ENCODE results near the gene SLC22A23. TPM values are rescaled to one million over a fixed set of nuclear protein-coding genes. Genes with fewer than 3 reads are reported as not detected.

SLC22A23 gene
- total RNA-seq, 4 donors from 2014 or later: 6.2 to 10.8 (median 7.8) TPM

DNA sequence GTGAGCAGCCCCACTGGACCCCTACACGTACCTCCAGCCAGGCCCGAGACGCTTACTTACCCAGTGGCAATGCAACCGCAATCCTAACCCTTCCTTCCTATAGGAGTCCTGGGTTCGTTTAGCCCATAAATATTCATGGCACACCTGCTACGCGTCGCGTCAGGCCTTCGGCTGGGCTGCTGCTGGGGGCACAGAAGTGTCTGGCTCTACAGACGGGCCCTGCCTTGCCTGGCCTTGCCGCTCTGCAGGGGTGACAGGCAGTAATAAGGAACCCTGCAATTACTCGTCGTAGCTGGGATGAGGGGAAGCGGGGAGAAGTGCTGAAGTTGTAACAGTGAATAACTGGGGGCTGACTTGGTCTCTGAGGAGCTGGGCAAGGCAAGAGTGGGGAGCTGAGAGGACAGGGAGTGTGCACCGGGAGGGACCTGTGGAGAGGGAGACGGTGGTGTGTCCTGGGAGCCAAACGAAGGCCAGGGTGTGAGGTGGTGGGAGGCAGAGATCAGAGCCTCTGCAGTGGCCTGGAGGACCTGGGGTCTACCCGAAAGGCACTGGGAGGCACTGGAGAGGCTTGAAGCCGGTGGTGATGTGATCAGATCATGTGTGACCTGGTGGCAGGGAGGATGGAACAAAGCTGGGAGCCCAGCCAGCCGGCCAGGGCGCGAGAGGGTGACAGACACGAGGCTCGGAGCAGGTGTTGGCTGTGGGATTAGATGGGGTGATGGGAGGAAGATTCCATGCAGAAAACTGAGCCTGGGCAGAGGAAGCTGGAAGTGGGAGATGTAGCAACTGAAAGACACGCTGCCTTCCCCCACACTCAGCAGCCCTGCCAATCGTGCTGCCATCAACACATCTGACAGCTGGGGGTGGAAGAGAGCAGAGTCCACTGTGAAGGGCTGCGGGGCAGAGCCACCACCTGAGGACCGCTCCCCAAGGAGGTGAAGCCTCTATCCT, 161.7 kb downstream of the SLC22A23 start:
- no peak overlapping the region for H3K4me3 ChIP-seq
- no peak overlapping the region for H3K27ac ChIP-seq
- no peaks in the 10 kb centered on the region for H3K9me3 ChIP-seq
- no peak for TF ChIP-seq POLR2AphosphoS5 (IDR thresholded peaks at IDR 0.05)
- no peak for TF ChIP-seq EP300 (IDR thresholded peaks at IDR 0.05)
- TF ChIP-seq, protein P1, sequence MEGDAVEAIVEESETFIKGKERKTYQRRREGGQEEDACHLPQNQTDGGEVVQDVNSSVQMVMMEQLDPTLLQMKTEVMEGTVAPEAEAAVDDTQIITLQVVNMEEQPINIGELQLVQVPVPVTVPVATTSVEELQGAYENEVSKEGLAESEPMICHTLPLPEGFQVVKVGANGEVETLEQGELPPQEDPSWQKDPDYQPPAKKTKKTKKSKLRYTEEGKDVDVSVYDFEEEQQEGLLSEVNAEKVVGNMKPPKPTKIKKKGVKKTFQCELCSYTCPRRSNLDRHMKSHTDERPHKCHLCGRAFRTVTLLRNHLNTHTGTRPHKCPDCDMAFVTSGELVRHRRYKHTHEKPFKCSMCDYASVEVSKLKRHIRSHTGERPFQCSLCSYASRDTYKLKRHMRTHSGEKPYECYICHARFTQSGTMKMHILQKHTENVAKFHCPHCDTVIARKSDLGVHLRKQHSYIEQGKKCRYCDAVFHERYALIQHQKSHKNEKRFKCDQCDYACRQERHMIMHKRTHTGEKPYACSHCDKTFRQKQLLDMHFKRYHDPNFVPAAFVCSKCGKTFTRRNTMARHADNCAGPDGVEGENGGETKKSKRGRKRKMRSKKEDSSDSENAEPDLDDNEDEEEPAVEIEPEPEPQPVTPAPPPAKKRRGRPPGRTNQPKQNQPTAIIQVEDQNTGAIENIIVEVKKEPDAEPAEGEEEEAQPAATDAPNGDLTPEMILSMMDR (IDR thresholded peaks at IDR 0.05): no peak
- no peak for TF ChIP-seq POLR2A (IDR thresholded peaks at IDR 0.05)
- H3K36me3 ChIP-seq: peaks cover 0 to 36% of the 10 kb centered on the region in 2 donors
- no peaks in the 10 kb centered on the region for H3K27me3 ChIP-seq
- WGBS, 2 donors (ENCODE audit: low coverage in 1 of 2): 56 to 57% methylated on average over 9 to 20 of the region's 29 CpGs
- ATAC-seq: no peak
- H3K4me1 ChIP-seq: no peaks in the 10 kb centered on the region

DNA sequence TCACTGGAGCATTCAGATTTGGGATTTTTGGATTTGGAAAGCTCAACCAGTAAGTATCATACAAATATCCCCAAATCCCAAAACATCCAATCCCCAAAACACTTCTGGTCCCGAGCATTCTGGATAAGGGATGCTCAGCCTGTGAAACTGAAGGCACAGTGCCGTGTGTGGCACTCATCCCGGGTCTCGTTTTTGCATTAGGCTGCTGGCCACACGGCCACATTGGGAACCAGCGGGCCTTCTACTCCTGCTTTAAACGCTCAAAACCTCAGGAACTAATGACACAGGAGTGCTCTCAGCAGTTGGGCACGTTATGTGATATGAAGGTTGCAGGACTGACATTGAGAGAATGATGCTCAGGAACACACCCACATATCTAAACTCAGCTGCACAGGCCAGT, 162.5 kb downstream of the SLC22A23 start:
- TF ChIP-seq EP300 (IDR thresholded peaks at IDR 0.05) (no peak), POLR2AphosphoS5 (IDR thresholded peaks at IDR 0.05) (no peak), POLR2A (IDR thresholded peaks at IDR 0.05) (no peak)
- TF ChIP-seq, protein P1 (IDR thresholded peaks at IDR 0.05): no peak
- Histone ChIP-seq H3K27me3 (no peaks in the 10 kb centered on the region), H3K9me3 (no peaks in the 10 kb centered on the region), H3K27ac (no peak overlapping the region), H3K36me3 (peaks cover 0 to 37% of the 10 kb centered on the region in 2 donors), H3K4me1 (no peaks in the 10 kb centered on the region), H3K4me3 (no peak overlapping the region)
- 74 to 86% methylated on average over 5 of the region's 8 CpGs for WGBS, 2 donors (ENCODE audit: low coverage in 1 of 2)
- ATAC-seq: no peak

DNA sequence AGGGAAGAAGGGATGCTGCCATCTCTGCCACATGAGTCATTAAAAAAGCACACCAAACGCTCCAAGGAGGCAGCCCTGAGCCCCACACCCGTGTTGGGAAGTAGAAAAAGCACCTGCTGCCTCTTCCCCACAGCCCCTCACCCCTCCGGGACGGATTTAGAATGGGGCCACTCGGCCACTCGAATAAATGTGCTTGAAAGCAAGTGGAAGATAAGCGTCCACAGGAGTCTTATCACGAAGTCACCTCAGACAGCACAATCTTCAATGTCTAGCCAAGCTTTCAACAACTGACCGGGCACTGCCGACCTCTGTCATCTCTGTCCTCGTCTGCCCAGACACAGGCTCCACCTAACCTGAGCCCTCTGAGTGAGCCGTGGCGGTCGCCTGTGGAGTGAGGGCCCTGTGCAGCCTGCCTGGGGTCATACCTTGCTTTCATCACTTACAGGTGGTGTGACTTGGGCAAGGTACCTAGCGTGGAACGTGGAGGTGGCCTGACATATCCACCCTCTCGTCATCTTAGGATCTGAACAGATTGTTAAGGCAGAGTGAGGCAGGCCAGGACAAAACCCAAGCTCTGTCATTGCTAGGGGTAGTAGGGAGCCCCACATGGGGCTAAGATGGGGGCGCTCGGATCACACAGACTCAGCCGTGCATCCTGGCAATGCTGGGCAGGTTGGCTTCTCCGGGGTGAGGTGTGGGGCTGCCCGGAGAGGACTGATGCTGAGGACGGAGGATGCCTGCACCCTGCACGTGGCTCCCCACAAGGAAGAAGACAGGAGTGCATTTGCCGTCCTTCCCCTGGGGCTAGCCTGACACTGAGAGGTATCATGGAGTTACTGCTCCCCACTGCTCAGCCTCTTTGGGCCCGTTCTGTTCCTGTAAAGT, 163.3 kb downstream of the SLC22A23 start:
- no peaks in the 10 kb centered on the region for H3K27me3 ChIP-seq
- 73% methylated on average over 6 to 22 of the region's 26 CpGs for WGBS, 2 donors (ENCODE audit: low coverage in 1 of 2)
- peaks cover 0 to 37% of the 10 kb centered on the region in 2 donors for H3K36me3 ChIP-seq
- H3K9me3 ChIP-seq: no peaks in the 10 kb centered on the region
- no peaks in the 10 kb centered on the region for H3K4me1 ChIP-seq
- no peak for ATAC-seq
- H3K4me3 ChIP-seq: no peak overlapping the region
- no peak overlapping the region for H3K27ac ChIP-seq
- no peak for TF ChIP-seq POLR2AphosphoS5 (IDR thresholded peaks at IDR 0.05)
- no peak for TF ChIP-seq EP300 (IDR thresholded peaks at IDR 0.05)
- TF ChIP-seq, protein P1 (IDR thresholded peaks at IDR 0.05): no peak
- no peak for TF ChIP-seq POLR2A (IDR thresholded peaks at IDR 0.05)

DNA sequence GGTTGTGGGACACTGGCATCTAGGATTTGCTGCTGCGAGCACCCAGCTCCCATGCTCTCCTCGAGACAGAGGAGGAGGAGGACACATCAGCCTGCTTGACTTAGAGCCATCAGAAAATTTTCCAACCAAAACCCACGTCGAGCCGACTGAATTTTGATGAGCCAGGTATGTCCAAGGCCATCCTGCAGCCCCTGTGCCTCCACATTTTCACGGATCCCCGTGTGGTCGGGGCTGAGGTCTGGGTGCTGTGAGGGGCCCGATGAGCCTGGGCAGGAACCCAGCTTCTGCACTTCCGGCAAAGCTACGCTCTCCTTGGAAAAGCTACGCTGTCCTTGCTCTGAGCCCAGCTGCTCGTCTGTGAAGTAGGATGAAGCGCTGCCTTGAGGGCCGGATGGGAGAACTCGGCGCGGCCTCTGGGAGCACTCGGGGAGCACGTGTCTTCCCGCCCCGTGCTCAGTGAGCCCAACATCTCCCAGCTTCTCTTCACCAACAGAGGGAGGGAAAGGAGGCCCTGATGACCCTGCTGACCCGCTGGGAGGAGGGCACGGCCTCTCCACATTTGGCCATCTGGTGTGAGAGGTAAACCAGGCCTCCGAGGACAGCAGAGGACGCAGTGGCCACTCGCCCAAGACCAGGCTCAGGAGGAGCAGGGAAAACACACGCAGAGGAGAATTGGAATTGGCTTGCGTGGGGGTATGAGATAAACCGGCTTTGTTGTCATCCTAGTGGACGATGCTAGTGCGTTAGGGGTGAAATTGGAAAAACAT, 164.2 kb downstream of the SLC22A23 start:
- H3K9me3 ChIP-seq: no peaks in the 10 kb centered on the region
- H3K4me3 ChIP-seq: no peak overlapping the region
- H3K4me1 ChIP-seq: peaks cover 0 to 2% (median 0%) of the 10 kb centered on the region in 3 donors
- H3K36me3 ChIP-seq: peaks cover 0 to 32% of the 10 kb centered on the region in 2 donors
- TF ChIP-seq EP300 (IDR thresholded peaks at IDR 0.05): no peak
- TF ChIP-seq, protein P1 (IDR thresholded peaks at IDR 0.05): no peak
- no peak for TF ChIP-seq POLR2A (IDR thresholded peaks at IDR 0.05)
- TF ChIP-seq POLR2AphosphoS5 (IDR thresholded peaks at IDR 0.05): no peak
- no peaks in the 10 kb centered on the region for H3K27me3 ChIP-seq
- no peak for ATAC-seq
- no peak overlapping the region for H3K27ac ChIP-seq
- WGBS, 2 donors (ENCODE audit: low coverage in 1 of 2): 99 to 100% methylated on average over 1 to 7 of the region's 32 CpGs

All from gastroesophageal sphincter (tissue), 4 donors.